K562 (cell line): ENCODE data around the gene P2RY10. TPM values are rescaled to one million over a fixed set of nuclear protein-coding genes. Genes with fewer than 3 reads are reported as not detected.

ENCODE experiments used
- ATAC-seq: fragments of 200-7000 bp; cut with Tn5 transposase; 3 replicates; pipeline ENCODE4 v1.9.1; 2020; ENCODE audit warnings: moderate library complexity
- BruUV-seq: library from RNA; stranded (reverse); fragments of 400-500 nt; replicated peaks from 2 replicates; lab custom pipeline; 2021; lab: Mats Ljungman, UMichigan
- CTCF ChIA-PET: fragments of 300-600 bp; formaldehyde crosslinking; extraction: SDS; loops from one replicate; lab custom pipeline; 2021; ENCODE audit warnings: low intra/inter-chr PET ratio; lab: Yijun Ruan, JAX
- POLR2A ChIA-PET: fragments of 300-600, 350-650 bp; sonication (Branson Sonifier 250); formaldehyde crosslinking; extraction: SDS; loops from one replicate; lab custom pipeline; 2021; ENCODE audit warnings: antibody characterized with exemption, inconsistent platforms; lab: Yijun Ruan, JAX
- DNase-seq, 4 experiments: peaks; one replicate each; pipeline versions ENCODE4 v3.0.0 to v3.0.0-alpha.2; 2011 to 2018; ENCODE audit warnings: low spot score in 3 of 4, mixed read lengths in 3 of 4; ENCODE audit errors: extremely low read depth in 1 of 4
- FAIRE-seq: peaks from 2 replicates; lab custom pipeline; 2011; peaks lifted over from hg19 to GRCh38; lab: Jason Lieb, UNC
- H2AFZ ChIP-seq: 2 replicates; pipeline ENCODE4 v1.6.0; 2011; ENCODE audit warnings: low read depth, low read length, control low read depth, inconsistent platforms
- H3K27ac ChIP-seq: fragments of 200-600 bp; 3 replicates; pipeline ENCODE4 v1.8.0; 2011; ENCODE audit warnings: low read depth, mild to moderate bottlenecking, control low read depth, inconsistent platforms, low read length, moderate library complexity, mixed read lengths; ENCODE audit errors: extremely low read depth
- H3K27me3 ChIP-seq, 2 experiments: fragments of 300-600 bp in 1 of 2; 2 replicates in 1 of 2; 3 replicates in 1 of 2; pipeline versions ENCODE4 v1.6.0 to v1.8.0; 2011; ENCODE audit warnings: inconsistent platforms in 2 of 2, low read length in 2 of 2, mild to moderate bottlenecking in 1 of 2, mixed read lengths in 1 of 2, moderate library complexity in 1 of 2; ENCODE audit not compliant: control insufficient read depth in 2 of 2, insufficient read depth in 2 of 2
- H3K36me3 ChIP-seq: fragments of 300-600 bp; 3 replicates; pipeline ENCODE4 v1.8.0; 2011; ENCODE audit warnings: mild to moderate bottlenecking, low read length, inconsistent platforms; ENCODE audit not compliant: control insufficient read depth, insufficient read depth
- H3K4me1 ChIP-seq, 2 experiments: fragments of 200-600 bp in 1 of 2; replicated peaks in 1 of 2; 2 replicates in 1 of 2; 3 replicates in 1 of 2; pipeline versions ENCODE4 v1.5.1 to v1.8.0; 2011; ENCODE audit warnings: inconsistent platforms in 2 of 2, low read length in 2 of 2, mild to moderate bottlenecking in 1 of 2, mixed read lengths in 1 of 2, moderate library complexity in 1 of 2; ENCODE audit not compliant: control insufficient read depth in 2 of 2, insufficient read depth in 2 of 2
- H3K4me2 ChIP-seq: 2 replicates; pipeline ENCODE4 v1.6.1; 2011; ENCODE audit warnings: low read length, control low read depth, inconsistent platforms, mixed read lengths; ENCODE audit not compliant: insufficient read depth
- H3K4me3 ChIP-seq: fragments of 200-600 bp; sonication (generic), shearing (Covaris generic); 2 replicates; pipeline ENCODE4 v1.5.1; 2016; ENCODE audit warnings: control low read depth, inconsistent platforms
- H3K79me2 ChIP-seq: fragments of 200-600 bp; 3 replicates; pipeline ENCODE4 v1.8.0; 2011; ENCODE audit warnings: low read length, inconsistent platforms; ENCODE audit not compliant: control insufficient read depth, insufficient read depth
- H3K9ac ChIP-seq, 2 experiments: 2 replicates each; pipeline versions ENCODE4 v1.6.0 to v1.6.1; 2011; ENCODE audit warnings: low read depth in 2 of 2, low read length in 2 of 2, control low read depth in 1 of 2, inconsistent platforms in 1 of 2, mild to moderate bottlenecking in 1 of 2, mixed read lengths in 1 of 2; ENCODE audit not compliant: insufficient read depth in 1 of 2
- H3K9me1 ChIP-seq: one replicate; pipeline ENCODE4 v1.6.0; 2011; ENCODE audit warnings: inconsistent platforms, mild to moderate bottlenecking, low read length, moderate library complexity; ENCODE audit not compliant: control insufficient read depth, insufficient read depth
- H3K9me3 ChIP-seq: replicated peaks from 2 replicates; pipeline ENCODE4 v1.5.1; 2011; ENCODE audit warnings: low read depth, low read length, inconsistent platforms; ENCODE audit not compliant: control insufficient read depth, insufficient read depth
- H4K20me1 ChIP-seq: replicated peaks from 2 replicates; pipeline ENCODE4 v1.6.1; 2011; ENCODE audit warnings: low read length, inconsistent platforms, mixed read lengths; ENCODE audit not compliant: control insufficient read depth, insufficient read depth
- NUFIP1 ChIP-seq: fragments of 450-650 bp; IDR thresholded peaks from 2 replicates; pipeline ENCODE4 v1.6.1; 2018; ENCODE audit not compliant: partially characterized antibody
- SUPT5H ChIP-seq: fragments of 450-650 bp; IDR thresholded peaks from 2 replicates; pipeline ENCODE4 v1.6.1; 2016
- in situ Hi-C: fragments of 300-500 bp; cut with MboI; formaldehyde crosslinking; loops from 4 replicates; pipeline ENCODE4 v1.15.0; 2018; ENCODE audit warnings: inconsistent platforms, mixed read lengths
- intact Hi-C: fragments of 100-400 bp; cut with micrococcal nuclease; formaldehyde crosslinking; loops from 2 replicates; pipeline ENCODE4 v1.14.2; 2022
- polyA plus RNA-seq, 8 experiments: library from polyadenylated mRNA; depleted of rRNA in 4 of 8; stranded (reverse) in 5 of 8; unstranded in 3 of 8; fragments of >200 nt; fragmentation: Nextera tagmentation in 2 of 8; fragmentation: Illumina TruSeq in 1 of 8; extraction: Ambion mirVana in 2 of 8; extraction: Trizol in 1 of 8; gene quantifications; 2 replicates each; pipeline versions ENCODE4 v1.2.1 to v1.2.3, GENCODE V29; 2011 to 2014; ENCODE audit warnings: inconsistent platforms in 1 of 8, missing spikeins in 1 of 8
- total RNA-seq, 7 experiments: library from RNA; depleted of rRNA in 6 of 7; stranded (reverse); fragments of >200 nt in 6 of 7; fragmentation: Illumina TruSeq in 2 of 7; extraction: Trizol in 2 of 7; gene quantifications; 2 replicates each; pipeline versions ENCODE4 v1.2.1 to v1.2.3, GENCODE V29; 2011 to 2021; ENCODE audit warnings: low replicate concordance in 1 of 7
- TF ChIP-seq, protein P1 (sequence below): sonication (generic); formaldehyde crosslinking; IDR thresholded peaks from 2 replicates; pipeline ENCODE4 v1.8.1; 2023; ENCODE audit warnings: missing genetic modification reagents, mild to moderate bottlenecking, borderline replicate concordance
- TF ChIP-seq, protein P2 (sequence below), 2 experiments: fragments of 450-650 bp; IDR thresholded peaks; 2 replicates each; pipeline ENCODE4 v1.6.1; 2016; ENCODE audit warnings: mild to moderate bottlenecking in 2 of 2, borderline replicate concordance in 1 of 2, low read depth in 1 of 2, moderate library complexity in 1 of 2
- TF ChIP-seq, protein P3 (sequence below): fragments of 200-800 bp; sonication (Bioruptor generic); IDR thresholded peaks from 2 replicates; pipeline ENCODE4 v1.6.1; 2017; ENCODE audit warnings: missing genetic modification characterization, missing compliant biosample characterization
- TF ChIP-seq, protein P4 (sequence below): fragments of 450-650 bp; IDR thresholded peaks from 2 replicates; pipeline ENCODE4 v1.6.1; 2018; ENCODE audit warnings: mild to moderate bottlenecking, low read depth; ENCODE audit not compliant: partially characterized antibody

P2RY10 gene
- total and polyA plus RNA-seq, 9 of the 15 experiments (the other 6 are each of a cell fraction or from before 2014, with no cell fraction given): 0.13 TPM; not detected in 8

DNA sequence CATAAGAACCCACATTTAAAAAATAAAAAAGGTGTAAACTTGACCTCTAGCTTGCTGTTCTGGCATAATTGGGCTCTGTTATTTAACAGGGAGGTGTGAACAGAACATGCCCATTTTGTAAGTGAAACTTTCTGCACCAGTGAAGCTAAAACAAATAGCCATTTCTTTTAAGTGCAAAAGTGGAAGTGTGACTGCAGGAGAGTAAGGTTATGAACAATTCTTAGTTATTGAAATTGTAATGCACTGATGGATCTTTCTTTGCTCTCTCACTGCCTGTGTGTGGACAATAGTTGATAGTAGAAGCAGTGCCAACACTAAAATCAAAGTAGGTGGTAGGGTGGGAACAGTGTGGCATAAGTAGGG, 12.6 kb downstream of the P2RY10 start:
- Histone ChIP-seq H2AFZ (no peak overlapping the region), H3K9me3 (no peaks in the 10 kb centered on the region), H3K27ac (no peak overlapping the region), H3K4me3 (no peak overlapping the region), H3K4me1 (no peaks in the 10 kb centered on the region), H3K9ac (no peak overlapping the region), H3K36me3 (no peaks in the 10 kb centered on the region), H3K79me2 (no peaks in the 10 kb centered on the region), H3K4me2 (no peak overlapping the region), H4K20me1 (no peaks in the 10 kb centered on the region), H3K27me3 (no peaks in the 10 kb centered on the region), H3K9me1 (no peaks in the 10 kb centered on the region)
- POLR2A ChIA-PET: no interaction called here
- ATAC-seq (no peak), FAIRE-seq (no peak), DNase-seq (no peak)
- in situ Hi-C loops (no loop called here), intact Hi-C loops (no loop called here)
- CTCF ChIA-PET: no interaction called here
- BruUV-seq: no TSS peak
- TF ChIP-seq, protein P1, sequence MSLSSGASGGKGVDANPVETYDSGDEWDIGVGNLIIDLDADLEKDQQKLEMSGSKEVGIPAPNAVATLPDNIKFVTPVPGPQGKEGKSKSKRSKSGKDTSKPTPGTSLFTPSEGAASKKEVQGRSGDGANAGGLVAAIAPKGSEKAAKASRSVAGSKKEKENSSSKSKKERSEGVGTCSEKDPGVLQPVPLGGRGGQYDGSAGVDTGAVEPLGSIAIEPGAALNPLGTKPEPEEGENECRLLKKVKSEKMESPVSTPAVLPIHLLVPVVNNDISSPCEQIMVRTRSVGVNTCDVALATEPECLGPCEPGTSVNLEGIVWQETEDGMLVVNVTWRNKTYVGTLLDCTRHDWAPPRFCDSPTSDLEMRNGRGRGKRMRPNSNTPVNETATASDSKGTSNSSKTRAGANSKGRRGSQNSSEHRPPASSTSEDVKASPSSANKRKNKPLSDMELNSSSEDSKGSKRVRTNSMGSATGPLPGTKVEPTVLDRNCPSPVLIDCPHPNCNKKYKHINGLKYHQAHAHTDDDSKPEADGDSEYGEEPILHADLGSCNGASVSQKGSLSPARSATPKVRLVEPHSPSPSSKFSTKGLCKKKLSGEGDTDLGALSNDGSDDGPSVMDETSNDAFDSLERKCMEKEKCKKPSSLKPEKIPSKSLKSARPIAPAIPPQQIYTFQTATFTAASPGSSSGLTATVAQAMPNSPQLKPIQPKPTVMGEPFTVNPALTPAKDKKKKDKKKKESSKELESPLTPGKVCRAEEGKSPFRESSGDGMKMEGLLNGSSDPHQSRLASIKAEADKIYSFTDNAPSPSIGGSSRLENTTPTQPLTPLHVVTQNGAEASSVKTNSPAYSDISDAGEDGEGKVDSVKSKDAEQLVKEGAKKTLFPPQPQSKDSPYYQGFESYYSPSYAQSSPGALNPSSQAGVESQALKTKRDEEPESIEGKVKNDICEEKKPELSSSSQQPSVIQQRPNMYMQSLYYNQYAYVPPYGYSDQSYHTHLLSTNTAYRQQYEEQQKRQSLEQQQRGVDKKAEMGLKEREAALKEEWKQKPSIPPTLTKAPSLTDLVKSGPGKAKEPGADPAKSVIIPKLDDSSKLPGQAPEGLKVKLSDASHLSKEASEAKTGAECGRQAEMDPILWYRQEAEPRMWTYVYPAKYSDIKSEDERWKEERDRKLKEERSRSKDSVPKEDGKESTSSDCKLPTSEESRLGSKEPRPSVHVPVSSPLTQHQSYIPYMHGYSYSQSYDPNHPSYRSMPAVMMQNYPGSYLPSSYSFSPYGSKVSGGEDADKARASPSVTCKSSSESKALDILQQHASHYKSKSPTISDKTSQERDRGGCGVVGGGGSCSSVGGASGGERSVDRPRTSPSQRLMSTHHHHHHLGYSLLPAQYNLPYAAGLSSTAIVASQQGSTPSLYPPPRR: no peak
- no peak for TF ChIP-seq NUFIP1
- TF ChIP-seq, protein P2, sequence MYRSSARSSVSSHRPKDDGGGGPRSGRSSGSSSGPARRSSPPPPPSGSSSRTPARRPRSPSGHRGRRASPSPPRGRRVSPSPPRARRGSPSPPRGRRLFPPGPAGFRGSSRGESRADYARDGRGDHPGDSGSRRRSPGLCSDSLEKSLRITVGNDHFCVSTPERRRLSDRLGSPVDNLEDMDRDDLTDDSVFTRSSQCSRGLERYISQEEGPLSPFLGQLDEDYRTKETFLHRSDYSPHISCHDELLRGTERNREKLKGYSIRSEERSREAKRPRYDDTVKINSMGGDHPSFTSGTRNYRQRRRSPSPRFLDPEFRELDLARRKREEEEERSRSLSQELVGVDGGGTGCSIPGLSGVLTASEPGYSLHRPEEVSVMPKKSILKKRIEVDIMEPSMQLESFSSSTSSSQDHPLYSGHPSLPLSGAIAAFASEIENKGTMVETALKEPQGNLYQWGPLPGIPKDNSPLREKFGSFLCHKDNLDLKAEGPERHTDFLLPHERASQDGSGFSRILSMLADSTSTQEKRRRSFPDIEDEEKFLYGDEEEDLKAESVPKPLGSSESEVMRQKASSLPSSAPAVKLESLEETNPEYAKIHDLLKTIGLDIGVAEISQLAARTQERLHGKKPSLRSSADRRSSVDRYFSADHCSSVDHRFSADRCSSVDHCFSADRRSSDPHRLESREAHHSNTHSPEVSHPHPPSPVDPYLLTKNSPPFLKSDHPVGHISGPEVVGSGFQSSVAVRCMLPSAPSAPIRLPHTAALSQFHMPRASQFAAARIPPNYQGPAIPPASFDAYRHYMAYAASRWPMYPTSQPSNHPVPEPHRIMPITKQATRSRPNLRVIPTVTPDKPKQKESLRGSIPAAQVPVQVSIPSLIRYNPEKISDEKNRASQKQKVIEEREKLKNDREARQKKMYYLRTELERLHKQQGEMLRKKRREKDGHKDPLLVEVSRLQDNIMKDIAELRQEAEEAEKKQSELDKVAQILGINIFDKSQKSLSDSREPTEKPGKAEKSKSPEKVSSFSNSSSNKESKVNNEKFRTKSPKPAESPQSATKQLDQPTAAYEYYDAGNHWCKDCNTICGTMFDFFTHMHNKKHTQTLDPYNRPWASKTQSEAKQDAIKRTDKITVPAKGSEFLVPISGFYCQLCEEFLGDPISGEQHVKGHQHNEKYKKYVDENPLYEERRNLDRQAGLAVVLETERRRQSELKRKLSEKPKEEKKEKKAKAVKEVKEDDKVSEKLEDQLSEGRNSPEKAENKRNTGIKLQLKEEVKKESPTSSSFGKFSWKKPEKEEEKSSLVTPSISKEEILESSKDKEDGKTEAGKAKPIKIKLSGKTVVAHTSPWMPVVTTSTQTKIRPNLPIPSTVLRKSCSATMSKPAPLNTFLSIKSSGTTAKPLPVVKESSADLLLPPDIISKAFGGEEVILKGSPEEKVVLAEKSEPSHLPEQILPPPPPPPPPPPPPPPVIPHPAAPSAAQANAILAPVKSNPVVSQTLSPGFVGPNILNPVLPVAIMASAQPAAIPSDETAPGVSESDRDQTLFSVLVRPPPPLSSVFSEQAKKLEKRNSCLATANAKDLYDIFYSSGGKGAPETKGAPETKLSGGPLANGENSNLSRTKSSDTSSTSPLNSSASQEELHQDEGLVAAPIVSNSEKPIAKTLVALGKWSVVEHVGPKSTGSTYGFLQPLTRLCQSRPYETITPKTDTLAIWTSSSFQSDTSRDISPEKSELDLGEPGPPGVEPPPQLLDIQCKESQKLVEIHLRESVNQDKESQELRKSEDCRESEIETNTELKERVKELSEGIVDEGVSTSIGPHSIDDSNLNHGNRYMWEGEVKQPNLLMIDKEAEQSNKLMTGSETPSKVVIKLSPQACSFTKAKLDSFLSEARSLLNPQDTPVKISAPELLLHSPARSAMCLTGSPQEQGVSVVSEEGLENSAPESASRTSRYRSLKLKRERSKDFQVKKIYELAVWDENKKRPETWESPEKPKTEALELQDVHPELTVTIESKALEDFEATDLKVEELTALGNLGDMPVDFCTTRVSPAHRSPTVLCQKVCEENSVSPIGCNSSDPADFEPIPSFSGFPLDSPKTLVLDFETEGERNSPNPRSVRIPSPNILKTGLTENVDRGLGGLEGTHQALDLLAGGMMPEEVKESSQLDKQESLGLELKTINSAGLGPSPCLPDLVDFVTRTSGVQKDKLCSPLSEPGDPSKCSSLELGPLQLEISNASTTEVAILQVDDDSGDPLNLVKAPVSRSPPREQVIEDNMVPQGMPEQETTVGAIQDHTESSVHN (IDR thresholded peaks at IDR 0.05; ENCODE audit: borderline replicate concordance in 1 of 2, low read depth in 1 of 2): no peak
- no peak for TF ChIP-seq SUPT5H
- TF ChIP-seq, protein P3, sequence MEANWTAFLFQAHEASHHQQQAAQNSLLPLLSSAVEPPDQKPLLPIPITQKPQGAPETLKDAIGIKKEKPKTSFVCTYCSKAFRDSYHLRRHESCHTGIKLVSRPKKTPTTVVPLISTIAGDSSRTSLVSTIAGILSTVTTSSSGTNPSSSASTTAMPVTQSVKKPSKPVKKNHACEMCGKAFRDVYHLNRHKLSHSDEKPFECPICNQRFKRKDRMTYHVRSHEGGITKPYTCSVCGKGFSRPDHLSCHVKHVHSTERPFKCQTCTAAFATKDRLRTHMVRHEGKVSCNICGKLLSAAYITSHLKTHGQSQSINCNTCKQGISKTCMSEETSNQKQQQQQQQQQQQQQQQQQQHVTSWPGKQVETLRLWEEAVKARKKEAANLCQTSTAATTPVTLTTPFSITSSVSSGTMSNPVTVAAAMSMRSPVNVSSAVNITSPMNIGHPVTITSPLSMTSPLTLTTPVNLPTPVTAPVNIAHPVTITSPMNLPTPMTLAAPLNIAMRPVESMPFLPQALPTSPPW: no peak
- TF ChIP-seq, protein P4, sequence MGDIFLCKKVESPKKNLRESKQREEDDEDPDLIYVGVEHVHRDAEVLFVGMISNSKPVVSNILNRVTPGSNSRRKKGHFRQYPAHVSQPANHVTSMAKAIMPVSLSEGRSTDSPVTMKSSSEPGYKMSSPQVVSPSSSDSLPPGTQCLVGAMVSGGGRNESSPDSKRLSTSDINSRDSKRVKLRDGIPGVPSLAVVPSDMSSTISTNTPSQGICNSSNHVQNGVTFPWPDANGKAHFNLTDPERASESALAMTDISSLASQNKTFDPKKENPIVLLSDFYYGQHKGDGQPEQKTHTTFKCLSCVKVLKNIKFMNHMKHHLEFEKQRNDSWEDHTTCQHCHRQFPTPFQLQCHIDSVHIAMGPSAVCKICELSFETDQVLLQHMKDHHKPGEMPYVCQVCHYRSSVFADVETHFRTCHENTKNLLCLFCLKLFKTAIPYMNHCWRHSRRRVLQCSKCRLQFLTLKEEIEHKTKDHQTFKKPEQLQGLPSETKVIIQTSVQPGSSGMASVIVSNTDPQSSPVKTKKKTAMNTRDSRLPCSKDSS: no peak
